Dedifferentiated amniotic fluid mesenchymal stem cell (primary cell): ENCODE data around the gene MED7.
"Not testable (repeated sequence)": the region's sequence is repeated elsewhere in the genome, so short reads cannot be mapped to it uniquely, and the experiment has no call there.

Experiments
- DNase-seq: peaks from one replicate; pipeline ENCODE4 v3.0.0-alpha.2; 2016; ENCODE audit errors: extremely low spot score

Gene MED7, protein sequence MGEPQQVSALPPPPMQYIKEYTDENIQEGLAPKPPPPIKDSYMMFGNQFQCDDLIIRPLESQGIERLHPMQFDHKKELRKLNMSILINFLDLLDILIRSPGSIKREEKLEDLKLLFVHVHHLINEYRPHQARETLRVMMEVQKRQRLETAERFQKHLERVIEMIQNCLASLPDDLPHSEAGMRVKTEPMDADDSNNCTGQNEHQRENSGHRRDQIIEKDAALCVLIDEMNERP

DNA sequence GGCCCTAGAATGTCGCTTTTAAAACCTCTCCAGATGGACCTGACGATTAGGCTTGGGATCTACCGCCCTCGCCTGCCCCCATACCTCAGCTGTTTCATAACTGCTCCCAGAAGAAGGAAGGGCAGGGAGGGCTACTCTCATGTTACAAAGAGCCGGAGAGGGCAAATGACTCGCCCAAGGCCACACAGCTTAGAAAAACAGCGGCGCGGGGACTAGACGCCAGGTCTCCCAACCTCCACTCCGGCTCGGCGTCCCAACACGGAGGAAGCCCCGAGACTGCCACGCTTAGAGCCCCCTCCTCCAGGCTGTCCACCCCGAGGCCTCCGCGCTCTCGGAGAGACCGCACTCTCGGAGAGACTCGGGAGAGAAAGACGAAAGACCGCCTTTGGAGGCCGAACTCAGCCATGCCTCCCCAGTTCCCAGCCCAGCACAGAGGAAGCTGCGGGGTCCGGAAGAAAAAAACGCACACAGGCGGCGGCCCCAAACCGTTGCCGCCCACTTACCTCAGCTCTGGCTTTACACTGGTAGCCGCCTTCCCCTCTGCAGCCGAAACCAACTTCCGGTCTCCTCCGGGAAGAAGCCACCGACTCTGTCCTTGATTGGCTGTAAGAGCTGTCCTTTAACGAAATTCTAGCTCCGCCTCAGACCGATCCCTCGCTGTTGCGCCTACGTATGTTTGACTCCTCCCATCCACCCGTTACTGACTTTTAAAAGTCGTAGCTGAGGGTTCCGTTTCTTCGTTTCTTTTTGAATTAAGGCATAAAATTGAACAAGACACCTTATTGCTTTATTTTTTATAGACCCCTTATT, at the start of gene MED7:
Gene MED7 (minus strand): TSS at position 549 of the 810 bp plus-strand sequence. CDS start 3,434 bp downstream, outside the sequence.
- peak; percentile 100 for DNase-seq

DNA sequence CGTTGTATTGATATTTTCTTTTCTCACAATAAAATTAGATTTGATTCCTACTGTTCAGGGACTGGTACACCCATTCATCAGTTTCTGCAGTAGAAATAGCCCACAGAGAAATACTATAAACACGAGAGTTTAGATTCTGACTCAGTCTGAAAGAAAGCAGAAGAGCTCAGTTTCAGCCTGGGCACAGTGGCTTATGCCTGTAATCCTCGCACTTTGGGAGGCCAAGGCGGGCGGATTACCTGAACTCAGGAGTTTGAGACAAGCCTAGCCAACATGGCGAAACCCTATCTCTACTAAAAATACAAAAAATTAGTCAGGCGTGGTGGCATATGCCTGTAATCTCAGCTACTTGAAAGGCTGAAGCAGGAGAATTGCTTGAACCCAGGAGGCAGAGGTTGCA, 46.6 kb upstream of the MED7 start:
- DNase-seq: no peak

DNA sequence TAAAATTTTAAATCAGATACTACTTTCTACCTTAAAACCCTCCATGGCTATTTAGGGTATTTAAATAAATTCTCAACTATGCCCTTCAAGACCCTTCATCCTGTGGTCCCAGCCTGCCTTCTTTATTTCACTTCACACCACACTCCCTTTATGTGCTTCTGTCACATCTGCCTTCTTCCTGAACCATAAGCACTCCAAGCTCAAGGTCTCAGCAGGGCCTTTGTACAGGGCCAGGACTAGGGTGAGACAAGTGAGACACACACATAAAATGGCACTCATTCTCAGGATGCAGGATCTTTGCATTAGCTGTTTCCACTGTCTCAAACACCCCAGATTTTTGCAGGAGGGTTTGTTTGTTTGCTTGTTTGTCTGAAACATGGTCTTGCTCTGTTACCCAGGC, 45.6 kb upstream of the MED7 start:
- no peak for DNase-seq

DNA sequence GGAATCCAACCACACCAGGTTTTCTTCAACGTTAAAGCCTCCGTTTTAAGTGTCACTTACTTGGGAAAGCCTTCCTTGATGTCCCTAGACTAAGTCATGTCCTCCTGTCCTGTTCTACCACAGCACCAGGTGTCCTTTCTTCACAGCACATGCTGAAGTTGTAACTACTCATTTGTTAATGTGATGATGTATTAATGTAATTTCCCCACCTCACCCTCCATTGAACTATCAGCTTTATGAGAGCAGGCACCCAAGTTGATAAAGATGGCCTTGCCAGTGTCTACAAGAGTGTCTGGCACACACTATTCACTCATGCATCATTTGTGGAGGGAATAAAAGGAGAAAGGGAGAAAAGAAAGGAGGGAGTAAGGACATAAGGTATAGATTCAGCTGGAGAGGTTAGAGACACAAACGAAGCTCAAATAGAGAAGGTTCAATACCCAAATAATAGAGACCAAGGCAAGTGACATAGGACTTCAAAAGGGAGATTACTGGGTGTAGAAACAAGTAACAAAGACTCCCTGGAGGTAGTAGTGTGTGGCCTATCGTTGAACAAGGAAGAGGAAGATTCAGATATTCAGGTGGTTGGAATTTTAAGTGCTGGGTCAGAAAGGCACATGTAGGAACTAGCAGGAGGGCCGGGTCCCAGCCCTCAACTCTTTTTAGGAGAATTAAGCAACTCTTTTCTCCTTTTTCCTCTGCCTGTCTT, 44.5 kb upstream of the MED7 start:
- no peak for DNase-seq

DNA sequence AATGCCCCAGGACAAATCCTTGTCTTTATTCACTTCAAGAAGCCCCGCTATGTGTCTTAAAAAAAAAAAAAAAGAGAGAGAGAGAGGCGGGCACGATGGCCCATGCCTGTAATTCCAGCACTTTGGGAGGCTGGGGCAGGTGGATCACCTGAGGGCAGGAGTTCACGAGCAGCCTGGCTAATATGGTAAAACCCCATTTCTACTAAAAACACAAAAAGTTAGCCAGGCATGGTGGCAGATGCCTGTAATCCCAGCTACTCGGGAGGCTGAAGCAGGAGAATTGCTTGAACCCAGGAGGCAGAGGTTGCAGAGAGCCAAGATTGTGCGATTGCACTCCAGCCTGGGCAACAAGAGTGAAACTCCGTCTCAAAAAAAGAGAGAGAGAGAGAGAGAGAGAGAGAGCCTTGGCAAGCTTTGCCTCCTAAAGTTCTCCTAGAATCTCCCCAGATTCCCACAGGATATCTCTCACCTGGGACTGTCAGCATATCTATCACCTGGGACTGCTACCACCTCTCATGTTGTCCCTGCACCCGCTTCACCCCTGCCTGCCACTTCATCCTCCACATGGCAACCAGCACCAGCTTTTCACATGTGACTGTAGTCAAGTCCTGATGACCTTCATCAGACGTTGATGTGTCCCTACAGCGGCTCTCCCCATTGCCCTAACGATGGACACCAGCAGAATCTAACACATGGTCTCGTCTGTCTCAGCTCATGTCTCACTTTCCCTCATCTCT, 43.8 kb upstream of the MED7 start:
- no peak for DNase-seq

DNA sequence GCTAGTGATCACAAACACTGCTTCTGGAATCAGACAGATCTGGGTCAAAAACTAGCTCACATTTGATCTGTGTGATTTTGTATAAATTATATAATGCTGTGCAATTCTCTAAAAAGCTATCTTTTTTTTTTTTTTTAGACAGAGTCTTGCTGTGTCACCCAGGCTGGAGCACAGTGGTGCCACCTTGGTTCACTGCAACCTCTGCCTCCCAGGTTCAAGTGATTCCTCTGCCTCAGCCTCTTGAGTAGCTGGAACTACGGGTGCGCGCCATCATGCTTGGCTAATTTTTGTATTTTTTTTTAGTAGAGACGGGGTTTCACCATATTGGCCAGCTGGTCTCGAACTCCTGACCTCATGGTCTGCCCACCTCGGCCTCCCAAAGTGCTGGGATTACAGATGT, 42.5 kb upstream of the MED7 start:
- not testable (repeated sequence) for DNase-seq

DNA sequence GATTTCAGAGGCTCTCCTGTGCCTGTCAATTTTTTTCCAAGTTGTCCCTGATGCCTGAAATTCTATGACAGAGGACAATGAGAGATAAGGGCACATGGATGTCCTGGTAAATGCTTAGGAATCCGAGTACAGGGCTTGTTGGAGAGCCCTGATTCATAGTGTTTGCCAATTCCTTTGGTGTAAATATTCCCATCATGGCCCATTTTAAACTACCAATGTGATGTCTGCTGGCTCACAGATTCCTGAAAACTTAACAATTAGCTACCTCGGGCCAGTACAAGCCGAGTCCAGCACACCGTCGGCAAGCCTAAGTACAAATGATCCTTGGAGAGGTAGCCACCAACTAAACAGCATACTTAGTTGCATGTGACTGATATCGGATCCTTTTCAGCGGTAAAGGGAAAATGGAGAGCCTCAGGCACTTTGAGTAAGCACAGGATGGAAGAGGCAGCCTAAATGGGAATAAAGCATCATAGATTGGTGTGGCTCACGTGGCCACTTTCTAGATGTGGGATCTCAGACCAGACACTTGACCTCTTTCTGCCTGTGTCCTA, 41.5 kb upstream of the MED7 start:
- DNase-seq: no peak

DNA sequence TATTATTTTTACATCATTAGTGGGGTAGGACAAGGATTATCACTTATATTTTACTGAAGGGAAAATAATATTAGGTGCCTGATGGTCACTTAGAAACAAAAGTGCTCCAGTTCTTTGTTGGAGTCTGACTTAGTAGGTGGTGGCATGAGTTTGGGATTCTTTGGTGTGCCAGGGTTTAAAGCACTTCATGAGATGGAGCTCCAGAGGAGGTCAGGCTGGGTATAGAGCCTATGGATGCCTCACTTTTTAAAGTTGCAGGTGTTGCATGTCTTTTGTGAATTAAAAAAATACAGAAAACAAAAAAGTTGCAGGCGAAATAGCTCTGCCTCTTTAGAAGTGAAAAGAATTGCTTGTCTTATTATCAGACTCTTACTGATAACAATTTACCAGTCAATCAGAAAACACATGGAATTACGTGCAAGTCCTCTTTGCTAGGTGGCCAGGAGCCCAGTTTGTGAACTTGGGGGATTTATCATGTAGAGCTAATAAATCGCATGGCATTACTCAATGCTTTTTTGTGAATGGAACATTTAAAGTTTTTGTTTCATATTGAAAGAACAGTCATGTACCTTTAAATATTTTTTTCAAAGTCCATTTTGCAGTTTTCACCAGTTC, 39.6 kb upstream of the MED7 start:
- no peak for DNase-seq

DNA sequence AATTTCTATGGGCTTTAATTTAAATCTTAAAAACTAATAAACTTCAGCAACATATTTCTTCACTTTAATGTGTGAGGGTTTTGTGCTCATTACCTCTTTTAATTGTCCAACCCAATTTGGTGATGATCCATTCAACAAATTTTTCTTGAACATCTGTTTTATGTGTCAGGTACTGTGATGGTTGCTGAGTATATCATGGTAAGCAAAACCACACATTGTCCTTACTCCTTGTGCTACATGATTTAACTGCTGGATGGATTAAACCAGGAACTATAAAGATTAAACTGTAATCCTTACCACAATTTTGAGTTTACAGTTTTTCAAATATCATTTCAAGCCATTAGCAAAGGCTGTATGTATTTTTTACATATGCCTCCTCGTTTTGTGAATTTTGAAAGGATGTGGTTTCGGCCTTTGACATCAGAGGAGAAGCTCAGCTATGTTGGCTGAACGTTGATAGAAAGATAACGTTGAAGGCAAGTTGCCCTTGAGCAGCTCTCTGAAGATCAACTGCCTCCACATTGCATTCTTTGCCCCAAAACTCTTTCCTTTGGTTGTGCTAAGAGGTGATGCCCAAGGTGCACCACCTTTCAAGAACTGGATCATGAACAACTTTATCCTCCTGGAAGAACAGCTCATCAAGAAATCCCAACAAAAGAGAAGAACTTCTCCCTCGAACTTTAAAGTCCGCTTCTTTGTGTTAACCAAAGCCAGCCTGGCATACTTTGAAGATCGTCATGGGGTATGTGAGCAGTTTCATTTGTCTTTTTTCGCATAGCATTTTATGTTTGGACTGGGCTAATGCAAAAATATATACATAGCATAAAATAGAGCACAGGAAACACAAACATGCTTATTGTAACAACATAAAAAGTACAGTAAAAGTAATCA, 38.0 kb upstream of the MED7 start, which contains the start of gene ITK:
Gene ITK (plus strand): TSS at position 467 of the 891 bp plus-strand sequence. CDS start 138 bp downstream, at position 605.
- DNase-seq: no peak

DNA sequence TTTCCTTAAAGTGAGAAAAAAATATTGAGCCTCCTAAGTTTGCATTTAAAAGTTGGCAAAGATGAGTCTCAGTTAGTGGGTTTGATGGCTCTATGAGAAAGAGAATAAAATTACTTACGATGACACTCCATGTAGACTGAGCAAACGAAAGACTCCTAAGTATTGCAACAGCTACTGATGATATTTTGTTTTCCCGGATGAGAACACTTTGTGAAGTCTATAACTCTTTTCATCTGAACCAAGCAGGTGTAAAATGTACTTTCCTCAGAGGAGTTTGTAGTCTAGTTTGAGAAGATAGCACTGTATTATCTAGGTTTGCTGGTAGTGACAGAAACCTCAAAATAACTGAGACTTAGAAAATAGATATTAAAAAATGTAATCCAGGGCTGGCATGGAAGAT, 36.3 kb upstream of the MED7 start:
- DNase-seq: no peak

DNA sequence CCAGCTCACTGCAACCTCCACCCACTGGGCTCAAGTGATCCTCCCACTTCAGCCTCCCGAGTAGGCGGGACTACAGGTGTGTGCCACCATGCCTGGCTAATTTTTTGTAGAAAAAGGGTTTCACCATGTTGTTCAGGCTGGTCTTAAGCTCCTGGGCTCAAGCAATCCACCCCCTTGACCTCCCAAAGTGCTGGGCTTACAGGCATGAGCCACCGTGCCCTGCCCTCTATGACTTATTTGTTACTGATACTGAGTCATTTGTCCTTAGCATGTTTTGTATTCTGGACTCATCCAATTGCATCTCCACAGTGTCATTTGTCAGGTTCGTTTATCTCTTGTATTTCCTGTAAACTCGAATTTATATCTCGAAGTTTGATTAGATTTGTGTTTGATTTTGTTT, 35.3 kb upstream of the MED7 start:
- DNase-seq: no peak

DNA sequence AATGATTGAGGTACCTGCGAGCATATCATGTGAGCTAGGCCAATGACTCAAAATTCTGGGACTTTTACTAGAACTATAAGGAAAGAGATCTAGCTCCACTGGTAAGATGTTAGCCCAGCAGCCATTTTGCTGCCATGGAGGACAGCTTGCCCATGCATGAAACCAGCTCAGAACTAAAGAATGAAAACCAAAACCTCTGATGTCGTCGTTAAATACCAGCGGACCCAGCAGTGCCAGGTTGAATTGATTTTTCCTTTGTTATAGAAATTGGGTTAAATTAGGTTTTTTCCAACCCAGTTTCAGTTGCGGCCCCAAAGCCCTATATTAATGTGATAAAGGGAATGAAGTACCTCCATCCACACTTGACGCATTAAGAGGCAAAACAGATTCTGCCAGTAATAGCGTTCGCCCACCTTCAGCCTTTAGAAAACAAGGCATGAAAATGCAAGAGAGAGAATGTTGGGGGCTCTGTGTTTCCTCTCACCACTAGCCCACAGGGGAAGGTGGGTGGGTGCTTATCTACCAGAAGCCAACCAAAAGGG, 32.5 kb upstream of the MED7 start:
- DNase-seq: no peak

DNA sequence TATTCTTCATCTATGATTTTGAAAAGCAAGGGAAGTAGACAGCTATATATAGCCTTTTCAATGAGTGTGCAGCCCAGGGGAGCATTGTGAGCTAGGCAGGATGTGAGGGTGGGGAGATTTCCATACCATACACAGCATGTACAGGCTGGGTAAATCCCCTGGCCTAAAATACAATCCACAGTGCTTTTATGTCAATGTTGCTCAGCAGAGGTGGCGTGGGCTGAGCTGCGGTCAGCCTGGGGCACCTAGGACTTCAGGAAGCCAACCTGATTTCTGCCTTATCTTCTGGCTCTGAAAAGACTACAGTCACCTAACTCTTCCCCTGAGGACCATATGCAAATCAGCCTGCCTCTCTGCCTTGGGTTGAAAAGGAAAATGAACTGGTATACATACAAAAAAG, 29.7 kb upstream of the MED7 start:
- no peak for DNase-seq

DNA sequence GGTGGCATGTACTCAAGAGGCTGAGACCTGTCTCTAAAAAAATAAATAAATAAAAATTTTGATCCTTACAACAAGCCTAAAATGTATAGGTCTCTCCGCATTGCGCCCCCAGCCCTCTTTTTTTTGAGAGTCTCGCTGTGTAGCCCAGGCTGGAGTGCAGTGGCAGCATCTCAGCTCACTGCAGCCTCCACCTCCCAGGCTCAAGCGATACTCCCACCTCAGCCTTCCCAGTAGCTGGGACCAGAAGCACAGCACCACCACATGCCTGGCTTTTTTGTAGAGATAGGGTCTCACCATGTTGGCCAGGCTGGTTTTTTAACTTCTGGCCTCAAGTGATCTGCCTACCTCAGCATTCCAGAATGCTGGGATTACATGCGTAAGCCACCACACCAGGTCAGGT, 25.6 kb upstream of the MED7 start:
- DNase-seq: no peak

DNA sequence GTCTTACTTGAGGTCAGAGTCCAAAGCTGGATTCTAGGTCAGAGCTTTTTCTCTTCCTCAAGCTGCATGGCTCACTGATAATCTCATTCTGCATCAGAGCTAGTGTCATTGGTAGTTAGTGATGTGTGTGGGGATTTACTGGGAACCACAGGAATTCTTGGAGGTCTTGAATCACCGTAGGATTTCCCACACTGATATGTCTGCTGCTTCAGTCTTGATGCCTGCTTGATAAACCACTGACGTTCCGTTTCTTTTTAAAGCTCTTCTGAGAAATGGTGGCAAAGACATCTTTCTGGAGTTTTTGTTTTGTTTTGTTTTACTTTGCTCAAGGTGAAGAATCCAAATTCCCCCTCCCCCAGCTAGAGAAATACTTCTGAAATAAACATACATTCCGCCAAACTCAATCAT, 24.6 kb upstream of the MED7 start:
- DNase-seq: no peak

DNA sequence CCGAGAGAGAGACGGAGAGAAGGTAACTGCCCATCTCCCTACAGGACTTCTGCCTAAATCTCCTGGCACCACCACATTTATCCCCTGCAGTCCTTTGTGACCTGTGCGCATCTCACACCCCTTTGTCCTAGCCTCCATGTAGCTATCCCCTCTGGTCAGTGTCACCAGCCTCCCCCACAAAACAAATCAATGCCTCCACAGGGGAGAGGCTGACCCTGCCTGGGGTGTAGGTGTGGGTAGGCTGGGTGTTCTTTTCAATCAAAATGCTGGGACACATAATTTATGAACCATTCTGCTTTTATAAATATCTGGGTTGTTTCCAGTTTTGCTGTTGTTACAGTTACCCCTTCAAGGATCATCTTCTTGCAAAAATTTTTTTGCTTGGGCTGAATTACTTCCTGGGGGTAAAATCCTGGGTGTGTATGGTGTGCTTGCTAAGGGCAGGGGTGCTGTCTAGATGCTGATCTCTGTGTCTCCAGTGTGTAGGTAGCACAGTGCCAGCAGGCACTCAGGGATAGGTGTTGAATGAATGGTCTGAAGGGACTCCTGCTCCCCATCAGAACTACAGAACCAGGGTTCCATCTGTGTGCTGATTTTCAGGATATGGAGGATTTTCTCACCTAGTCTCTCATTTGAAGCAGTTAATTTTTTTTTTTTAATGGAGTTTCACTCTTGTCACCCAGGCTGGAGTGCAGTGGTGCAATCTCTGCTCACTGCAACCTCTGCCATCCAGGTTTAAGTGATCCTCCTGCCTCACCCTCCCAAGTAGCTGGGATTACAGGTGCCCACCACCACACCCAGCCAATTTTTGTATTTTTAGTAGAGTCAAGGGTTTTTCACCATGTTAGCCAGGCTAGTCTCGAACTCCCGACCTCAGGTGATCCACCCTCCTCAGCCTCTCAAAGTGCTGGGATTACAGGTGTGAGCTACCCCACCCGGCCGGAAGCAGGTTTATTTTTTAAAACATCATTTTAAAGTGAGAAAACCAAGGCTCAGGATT, 23.8 kb upstream of the MED7 start, which contains the start of gene GARIN3:
Gene GARIN3 (minus strand): TSS at position 51 of the 1,000 bp plus-strand sequence. CDS start 96 bp downstream, outside the sequence.
- DNase-seq: no peak

DNA sequence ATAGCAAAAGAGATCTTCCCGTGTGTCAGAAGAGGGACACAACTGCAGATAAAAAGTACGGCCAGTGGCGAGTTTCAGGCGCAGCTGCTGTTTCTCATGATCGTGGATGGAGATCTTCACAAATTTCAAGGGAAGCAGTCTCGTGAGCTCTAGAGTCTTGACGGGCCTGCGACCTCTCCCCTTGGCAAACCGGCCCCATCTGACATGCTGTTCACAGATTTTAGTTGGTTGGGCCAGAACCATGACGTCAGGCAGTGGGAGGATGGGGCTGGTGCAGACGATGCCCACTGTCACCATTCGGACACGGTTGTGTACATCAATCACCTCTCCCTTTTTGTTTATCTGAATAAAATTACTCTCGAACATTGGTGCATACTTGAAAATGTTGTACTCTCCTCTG, 23.0 kb upstream of the MED7 start:
- no peak for DNase-seq

DNA sequence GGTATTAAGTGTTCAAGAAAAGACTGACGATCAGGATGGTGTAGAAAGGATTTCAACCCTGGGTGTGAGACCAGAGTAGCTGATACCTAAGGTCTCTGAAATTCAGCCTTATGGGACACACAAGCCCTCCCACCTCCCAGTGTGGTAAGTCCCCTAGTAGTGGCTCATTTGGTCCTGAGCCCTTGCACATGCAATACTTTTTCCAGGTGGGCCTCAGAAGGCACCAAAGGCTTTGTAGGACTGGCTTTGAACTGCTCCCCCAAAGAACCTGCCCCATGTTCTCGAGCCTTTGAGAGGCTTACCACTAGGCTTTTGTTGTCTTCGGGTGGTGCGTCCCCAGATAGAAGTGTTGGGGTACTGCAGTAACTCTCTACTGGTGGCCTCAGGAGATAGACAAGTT, 22.6 kb upstream of the MED7 start:
- DNase-seq: no peak
